RWPE2 (cell line): ENCODE results near the gene CORO1C.

Experiments
- ATAC-seq: fragments of 200-7000 bp; cut with Tn5 transposase; 3 replicates; pipeline ENCODE4 v1.9.1; 2021; ENCODE audit warnings: low read depth
- DNase-seq: peaks from one replicate; pipeline ENCODE4 v3.0.0-alpha.2; 2020; ENCODE audit warnings: low spot score
- H3K27ac ChIP-seq: fragments of 450-650 bp; 2 replicates; pipeline ENCODE4 v1.5.1; 2017; ENCODE audit warnings: mild to moderate bottlenecking; ENCODE audit not compliant: poor library complexity, severe bottlenecking
- H3K27me3 ChIP-seq: fragments of 250-450 bp; sonication (Bioruptor Pico); 2 replicates; pipeline ENCODE4 v1.5.1; 2021; ENCODE audit warnings: mild to moderate bottlenecking, moderate library complexity; ENCODE audit not compliant: insufficient read depth, poor library complexity, severe bottlenecking
- H3K36me3 ChIP-seq: fragments of 250-450 bp; sonication (Bioruptor Pico); 2 replicates; pipeline ENCODE4 v1.5.1; 2020; ENCODE audit warnings: low read depth, mild to moderate bottlenecking, moderate library complexity
- H3K4me1 ChIP-seq: fragments of 250-450 bp; sonication (Bioruptor Pico); 2 replicates; pipeline ENCODE4 v1.5.1; 2021; ENCODE audit warnings: mild to moderate bottlenecking, moderate library complexity; ENCODE audit not compliant: insufficient read depth, poor library complexity, severe bottlenecking
- H3K4me3 ChIP-seq: fragments of 250-450 bp; sonication (Bioruptor Pico); 2 replicates; pipeline ENCODE4 v1.5.1; 2021; ENCODE audit warnings: mild to moderate bottlenecking, moderate library complexity; ENCODE audit not compliant: severe bottlenecking
- H3K9me3 ChIP-seq: fragments of 250-450 bp; sonication (Bioruptor Pico); 2 replicates; pipeline ENCODE4 v1.5.1; 2021; ENCODE audit warnings: mild to moderate bottlenecking, moderate library complexity; ENCODE audit not compliant: severe bottlenecking
- TF ChIP-seq, protein P1 (sequence below): fragments of 450-650 bp; IDR thresholded peaks from one replicate; pipeline ENCODE4 v1.5.1; 2017; ENCODE audit warnings: mild to moderate bottlenecking, moderate library complexity; ENCODE audit not compliant: poor library complexity, severe bottlenecking

Gene CORO1C

DNA sequence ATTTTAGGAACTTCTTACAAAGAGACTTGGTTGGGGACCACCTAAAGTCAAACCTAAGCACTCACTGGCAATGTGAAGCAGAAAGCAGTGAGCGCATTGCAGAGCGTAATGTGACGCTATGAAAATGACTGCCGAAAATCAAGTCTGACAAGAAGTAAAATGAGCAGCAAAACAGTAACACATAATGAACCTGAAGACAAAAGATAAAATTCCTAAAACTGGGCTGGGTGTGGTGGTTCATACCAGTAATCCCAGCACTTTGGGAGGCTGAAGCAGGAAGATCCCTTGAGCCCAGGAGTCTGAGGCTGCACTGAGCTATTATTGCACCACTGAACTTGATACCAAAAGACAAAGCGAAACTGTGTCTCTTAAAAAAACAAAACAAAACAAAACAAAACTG lies 16.5 kb downstream of the CORO1C start:
- H3K27me3 ChIP-seq, result no peaks in the 10 kb centered on the region
- DNase-seq (no peak), ATAC-seq (no peak)
- TF ChIP-seq, protein P1, sequence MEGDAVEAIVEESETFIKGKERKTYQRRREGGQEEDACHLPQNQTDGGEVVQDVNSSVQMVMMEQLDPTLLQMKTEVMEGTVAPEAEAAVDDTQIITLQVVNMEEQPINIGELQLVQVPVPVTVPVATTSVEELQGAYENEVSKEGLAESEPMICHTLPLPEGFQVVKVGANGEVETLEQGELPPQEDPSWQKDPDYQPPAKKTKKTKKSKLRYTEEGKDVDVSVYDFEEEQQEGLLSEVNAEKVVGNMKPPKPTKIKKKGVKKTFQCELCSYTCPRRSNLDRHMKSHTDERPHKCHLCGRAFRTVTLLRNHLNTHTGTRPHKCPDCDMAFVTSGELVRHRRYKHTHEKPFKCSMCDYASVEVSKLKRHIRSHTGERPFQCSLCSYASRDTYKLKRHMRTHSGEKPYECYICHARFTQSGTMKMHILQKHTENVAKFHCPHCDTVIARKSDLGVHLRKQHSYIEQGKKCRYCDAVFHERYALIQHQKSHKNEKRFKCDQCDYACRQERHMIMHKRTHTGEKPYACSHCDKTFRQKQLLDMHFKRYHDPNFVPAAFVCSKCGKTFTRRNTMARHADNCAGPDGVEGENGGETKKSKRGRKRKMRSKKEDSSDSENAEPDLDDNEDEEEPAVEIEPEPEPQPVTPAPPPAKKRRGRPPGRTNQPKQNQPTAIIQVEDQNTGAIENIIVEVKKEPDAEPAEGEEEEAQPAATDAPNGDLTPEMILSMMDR, result no peak
- no peak overlapping the region for H3K4me3 ChIP-seq
- H3K9me3 ChIP-seq, result no peaks in the 10 kb centered on the region
- no peak overlapping the region for H3K27ac ChIP-seq
- peaks cover 41% of the 10 kb centered on the region for H3K36me3 ChIP-seq
- H3K4me1 ChIP-seq, result peaks cover 22% of the 10 kb centered on the region

DNA sequence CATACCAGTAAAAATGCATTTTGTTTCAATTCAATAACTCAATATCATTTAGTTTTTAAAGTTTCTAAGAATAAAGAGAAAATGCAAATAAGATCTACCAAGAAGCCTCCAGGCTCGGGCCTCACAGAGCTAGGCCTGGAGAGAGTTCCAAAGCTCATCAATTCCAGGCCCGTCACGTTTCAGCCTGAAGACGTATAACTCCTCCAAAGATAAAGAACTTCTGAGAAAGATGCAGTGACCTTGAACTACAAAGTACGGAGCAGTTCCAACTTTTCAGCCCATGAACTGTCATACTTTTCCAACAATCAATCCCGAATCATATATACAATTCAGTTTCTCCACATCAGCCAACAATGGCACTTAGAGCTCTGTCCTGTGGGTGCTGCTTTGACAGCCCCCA lies 17.8 kb downstream of the CORO1C start:
- TF ChIP-seq, protein P1, result no peak
- Histone ChIP-seq H3K27ac (peak overlapping the region; percentile 3), H3K36me3 (peaks cover 38% of the 10 kb centered on the region), H3K4me1 (peaks cover 24% of the 10 kb centered on the region), H3K4me3 (no peak overlapping the region), H3K27me3 (no peaks in the 10 kb centered on the region), H3K9me3 (no peaks in the 10 kb centered on the region)
- ATAC-seq, result no peak
- DNase-seq, result no peak

DNA sequence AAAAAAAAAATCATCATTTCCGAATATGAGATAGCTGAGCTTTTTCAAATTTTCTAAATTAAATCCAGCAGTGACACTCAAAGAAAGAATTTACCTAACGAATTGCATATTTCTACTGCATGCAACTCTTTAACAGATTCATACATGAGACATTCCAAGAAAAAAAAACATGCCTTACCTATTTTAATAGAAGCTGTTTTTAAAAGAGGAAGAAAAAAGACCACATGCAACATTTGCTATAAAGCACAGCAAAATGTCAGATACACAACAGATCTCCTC lies 18.5 kb downstream of the CORO1C start:
- H3K36me3 ChIP-seq, result peaks cover 35% of the 10 kb centered on the region
- H3K4me3 ChIP-seq, result no peak overlapping the region
- no peak for ATAC-seq
- H3K27me3 ChIP-seq, result no peaks in the 10 kb centered on the region
- no peaks in the 10 kb centered on the region for H3K9me3 ChIP-seq
- TF ChIP-seq, protein P1, result no peak
- peak overlapping the region; percentile 3 for H3K27ac ChIP-seq
- DNase-seq, result no peak
- H3K4me1 ChIP-seq, result peaks cover 24% of the 10 kb centered on the region

DNA sequence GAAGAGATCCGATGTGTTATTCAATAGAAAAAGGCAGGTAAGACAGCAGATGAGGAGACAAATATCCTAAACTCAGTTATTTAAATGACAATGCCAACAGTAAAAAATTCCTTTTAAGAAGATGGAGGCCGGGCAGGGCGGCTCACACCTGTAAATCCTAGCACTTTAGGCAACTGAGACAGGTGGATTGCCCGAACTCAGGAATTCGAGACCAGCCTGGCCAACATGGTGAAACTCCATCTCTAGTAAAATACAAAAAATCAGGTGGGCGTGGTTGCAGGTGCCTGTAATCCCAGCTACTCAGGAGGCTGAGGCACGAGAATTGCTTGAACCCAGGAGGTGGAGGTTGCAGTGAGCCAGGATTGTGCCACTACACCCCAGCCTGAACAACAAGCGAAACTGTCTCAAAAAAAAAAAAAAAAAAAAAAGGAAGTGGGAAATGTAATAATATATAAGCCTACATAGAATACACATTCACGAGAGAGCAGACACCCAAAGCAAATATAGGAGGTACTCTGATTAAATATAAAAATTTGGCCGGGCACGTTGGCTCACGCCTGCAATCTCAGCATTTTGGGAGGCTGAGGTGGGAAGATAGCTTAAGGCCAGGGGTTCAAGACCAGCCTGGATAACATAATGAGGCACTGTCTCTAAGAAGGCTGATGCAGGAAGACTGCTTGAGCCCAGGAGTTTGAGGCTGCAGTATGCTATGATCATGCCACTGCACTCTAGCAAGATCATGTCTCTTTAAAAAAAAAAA lies 19.0 kb downstream of the CORO1C start:
- DNase-seq (no peak), ATAC-seq (no peak)
- Histone ChIP-seq H3K27me3 (no peaks in the 10 kb centered on the region), H3K36me3 (peaks cover 30% of the 10 kb centered on the region), H3K4me3 (no peak overlapping the region), H3K27ac (peak overlapping the region; percentile 3), H3K4me1 (peaks cover 24% of the 10 kb centered on the region), H3K9me3 (no peaks in the 10 kb centered on the region)
- TF ChIP-seq, protein P1, result no peak

DNA sequence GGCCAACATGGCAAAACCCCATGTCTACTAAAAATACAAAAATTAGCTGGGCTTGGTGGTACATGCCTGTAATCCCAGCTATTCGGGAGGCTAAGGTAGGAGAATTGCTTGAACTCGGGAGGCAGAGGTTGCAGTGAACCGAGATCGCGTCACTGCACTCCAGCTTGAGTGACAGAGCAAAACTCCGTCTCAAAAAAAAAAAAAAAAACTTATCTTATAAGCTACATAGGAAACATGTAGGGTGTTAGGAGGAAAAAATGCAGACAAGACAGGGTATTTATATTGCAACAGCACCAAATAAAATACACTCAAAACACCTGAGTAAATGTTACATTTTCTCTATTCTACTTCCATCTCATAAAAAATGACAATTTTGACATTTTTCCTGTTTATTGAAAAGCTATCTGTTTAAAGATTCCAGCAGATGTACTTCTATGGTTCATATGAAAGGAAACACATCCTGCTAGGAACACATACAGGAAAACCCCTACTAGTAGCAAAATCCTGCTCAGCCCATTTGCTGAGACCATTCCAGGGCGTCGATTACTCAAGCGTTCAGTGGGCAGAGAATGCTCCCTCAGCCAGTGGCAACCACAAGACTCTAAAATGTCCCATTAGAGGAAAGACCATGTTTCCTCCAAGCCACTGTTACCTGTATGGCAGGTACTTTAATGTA lies 19.7 kb downstream of the CORO1C start:
- H3K4me3 ChIP-seq, result no peak overlapping the region
- H3K4me1 ChIP-seq, result peaks cover 28% of the 10 kb centered on the region
- ATAC-seq (no peak), DNase-seq (no peak)
- no peak overlapping the region for H3K27ac ChIP-seq
- no peaks in the 10 kb centered on the region for H3K9me3 ChIP-seq
- H3K27me3 ChIP-seq, result no peaks in the 10 kb centered on the region
- peaks cover 27% of the 10 kb centered on the region for H3K36me3 ChIP-seq
- TF ChIP-seq, protein P1, result no peak
